HepG2 (cell line): ENCODE measurements around the gene GNG12.

ENCODE experiments used
- AFF4 ChIP-seq: sonication (generic); formaldehyde crosslinking; IDR thresholded peaks from 2 replicates; pipeline ENCODE4 v1.4.0; 2020; ENCODE audit warnings: missing genetic modification reagents
- CAMTA2 ChIP-seq: sonication (generic); formaldehyde crosslinking; IDR thresholded peaks from 2 replicates; pipeline ENCODE4 v1.4.0; 2020; ENCODE audit warnings: mild to moderate bottlenecking, missing genetic modification reagents, borderline replicate concordance
- ELK4 ChIP-seq: sonication (generic); formaldehyde crosslinking; IDR thresholded peaks from 2 replicates; pipeline ENCODE4 v1.9.0; 2021; ENCODE audit warnings: missing genetic modification reagents, borderline replicate concordance
- EP300 ChIP-seq, 3 experiments: sonication (generic) in 1 of 3; formaldehyde crosslinking in 1 of 3; IDR thresholded peaks; 2 replicates each; pipeline versions ENCODE4 v1.5.1 to v1.6.1; 2011 to 2020; ENCODE audit warnings: low read depth in 2 of 3, low read length in 2 of 3, borderline replicate concordance in 1 of 3, improper control_type of control experiment in 1 of 3, mild to moderate bottlenecking in 1 of 3, missing genetic modification reagents in 1 of 3, moderate library complexity in 1 of 3
- EZH2 ChIP-seq: conservative IDR thresholded peaks from 2 replicates; pipeline ENCODE4 v1.6.1; 2012; ENCODE audit warnings: mild to moderate bottlenecking, low read depth, low read length, moderate library complexity
- GFI1 ChIP-seq: sonication (generic); formaldehyde crosslinking; IDR thresholded peaks from 2 replicates; pipeline ENCODE4 v1.5.0; 2020; ENCODE audit warnings: missing genetic modification reagents, mild to moderate bottlenecking, borderline replicate concordance
- PCBP2 ChIP-seq: fragments of 200-400 bp; formaldehyde crosslinking; optimal IDR thresholded peaks from 2 replicates; pipeline ENCODE3; 2018; ENCODE audit warnings: low read length, low read depth; ENCODE audit not compliant: poor library complexity, severe bottlenecking
- TBP ChIP-seq: sonication (generic); formaldehyde crosslinking; IDR thresholded peaks from 2 replicates; pipeline ENCODE4 v1.5.0; 2020; ENCODE audit warnings: missing genetic modification reagents
- TCF7 ChIP-seq: sonication (generic); IDR thresholded peaks from 2 replicates; pipeline ENCODE4 v1.6.1; 2016; ENCODE audit warnings: antibody characterized with exemption, low read depth
- ZNF558 ChIP-seq: sonication (generic); formaldehyde crosslinking; IDR thresholded peaks from 2 replicates; pipeline ENCODE4 v1.9.0; 2022; ENCODE audit warnings: mild to moderate bottlenecking, missing genetic modification reagents, borderline replicate concordance
- TF ChIP-seq, protein P1 (sequence below): sonication (generic); formaldehyde crosslinking; IDR thresholded peaks from 2 replicates; pipeline ENCODE4 v1.4.0; 2020; ENCODE audit warnings: missing genetic modification reagents
- TF ChIP-seq, protein P2 (sequence below): sonication (generic); formaldehyde crosslinking; IDR thresholded peaks from 2 replicates; pipeline ENCODE4 v1.4.0; 2020; ENCODE audit warnings: missing genetic modification reagents

- TF ChIP-seq TCF7 (no peak), PCBP2 (no peak), ELK4 (CRISPR knock-in tag) (no peak), TBP (CRISPR knock-in tag) (no peak), EZH2 (no peak), EP300 (IDR thresholded peaks at IDR 0.05; ENCODE audit: low read depth in 2 of 2, low read length in 2 of 2) (no peak), EP300 (CRISPR knock-in tag; IDR thresholded peaks at IDR 0.05; ENCODE audit: borderline replicate concordance) (no peak), ZNF558 (CRISPR knock-in tag) (no peak), AFF4 (CRISPR knock-in tag) (no peak), CAMTA2 (no peak), GFI1 (CRISPR knock-in tag) (no peak)
- TF ChIP-seq, protein P1, sequence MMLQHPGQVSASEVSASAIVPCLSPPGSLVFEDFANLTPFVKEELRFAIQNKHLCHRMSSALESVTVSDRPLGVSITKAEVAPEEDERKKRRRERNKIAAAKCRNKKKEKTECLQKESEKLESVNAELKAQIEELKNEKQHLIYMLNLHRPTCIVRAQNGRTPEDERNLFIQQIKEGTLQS = no peak
- TF ChIP-seq, protein P2, sequence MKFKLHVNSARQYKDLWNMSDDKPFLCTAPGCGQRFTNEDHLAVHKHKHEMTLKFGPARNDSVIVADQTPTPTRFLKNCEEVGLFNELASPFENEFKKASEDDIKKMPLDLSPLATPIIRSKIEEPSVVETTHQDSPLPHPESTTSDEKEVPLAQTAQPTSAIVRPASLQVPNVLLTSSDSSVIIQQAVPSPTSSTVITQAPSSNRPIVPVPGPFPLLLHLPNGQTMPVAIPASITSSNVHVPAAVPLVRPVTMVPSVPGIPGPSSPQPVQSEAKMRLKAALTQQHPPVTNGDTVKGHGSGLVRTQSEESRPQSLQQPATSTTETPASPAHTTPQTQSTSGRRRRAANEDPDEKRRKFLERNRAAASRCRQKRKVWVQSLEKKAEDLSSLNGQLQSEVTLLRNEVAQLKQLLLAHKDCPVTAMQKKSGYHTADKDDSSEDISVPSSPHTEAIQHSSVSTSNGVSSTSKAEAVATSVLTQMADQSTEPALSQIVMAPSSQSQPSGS (CRISPR knock-in tag) = no peak
These were observed 87.2 kb downstream of the GNG12 start for GRCh38 chr1:67745875-67746698.
